HG03457 (cell line): ENCODE results near the gene FMN1.
"Not testable (repeated sequence)": the region's sequence is repeated elsewhere in the genome, so short reads cannot be mapped to it uniquely, and the experiment has no call there.

Experiments
- ATAC-seq: cut with Tn5 transposase; IDR thresholded peaks from one replicate; pipeline ENCODE4 v1.9.1; 2021; ENCODE audit warnings: moderate number of reproducible peaks; ENCODE audit not compliant: unreplicated experiment

Gene FMN1

DNA sequence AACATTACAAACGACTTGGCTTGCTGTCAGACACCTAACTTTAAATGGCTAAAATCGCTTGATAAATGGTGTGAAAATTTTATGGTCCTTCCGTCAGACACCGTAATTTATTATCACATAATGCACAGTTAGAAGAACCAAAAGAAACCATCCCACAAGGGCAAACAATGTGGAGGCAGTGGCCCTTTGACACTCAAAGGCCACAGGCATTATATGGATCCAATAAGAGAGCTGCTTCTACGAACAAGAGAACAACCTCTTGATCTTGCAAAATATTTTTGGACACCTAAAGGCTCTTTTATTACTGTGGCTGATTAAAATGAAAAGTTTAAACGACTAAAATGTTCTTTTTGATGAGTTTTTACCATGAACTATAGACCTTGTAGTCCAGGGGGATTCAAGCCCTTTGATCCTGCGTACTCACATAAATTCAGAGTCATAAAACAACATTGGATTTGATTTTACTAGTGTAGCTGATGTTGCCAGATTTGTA, 202.8 kb downstream of the FMN1 start:
- no peak for ATAC-seq

DNA sequence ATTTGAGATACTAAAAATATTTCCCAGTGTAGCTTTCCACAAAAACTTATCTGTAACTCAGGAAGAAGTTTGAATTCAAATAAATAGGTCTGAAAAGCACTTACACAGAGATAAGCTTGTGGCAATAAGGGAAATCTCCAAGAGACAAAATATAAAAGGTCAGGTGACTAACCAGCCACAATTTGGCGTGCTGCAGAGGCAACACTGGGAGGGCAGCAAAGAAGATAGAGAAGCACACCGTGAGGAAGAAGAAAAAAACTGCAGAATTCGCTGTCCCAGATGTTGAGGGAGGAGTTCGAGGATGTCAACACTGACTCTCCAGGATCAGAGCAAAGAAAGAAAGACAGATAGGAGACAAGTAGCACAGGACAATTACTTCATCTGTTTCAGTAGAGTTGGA, 204.4 kb downstream of the FMN1 start:
- no peak for ATAC-seq

DNA sequence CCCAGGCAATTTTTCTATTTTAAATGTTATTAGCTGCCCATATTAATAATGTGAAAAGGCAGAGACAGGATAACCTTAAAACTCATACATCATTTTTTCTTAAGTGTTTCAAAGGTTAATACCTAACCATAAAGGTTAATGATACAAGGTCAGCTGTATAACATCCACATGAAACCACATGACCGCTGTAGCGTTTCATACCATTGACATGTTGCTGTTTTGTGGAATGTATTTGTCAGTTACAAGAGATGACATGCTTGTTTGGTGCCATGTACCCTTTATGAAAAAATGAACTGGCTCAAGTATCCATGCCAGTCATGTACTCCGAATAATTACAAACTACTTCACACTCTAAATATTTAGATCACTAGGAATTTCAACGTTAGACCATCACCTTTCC, 207.4 kb downstream of the FMN1 start:
- ATAC-seq: no peak

DNA sequence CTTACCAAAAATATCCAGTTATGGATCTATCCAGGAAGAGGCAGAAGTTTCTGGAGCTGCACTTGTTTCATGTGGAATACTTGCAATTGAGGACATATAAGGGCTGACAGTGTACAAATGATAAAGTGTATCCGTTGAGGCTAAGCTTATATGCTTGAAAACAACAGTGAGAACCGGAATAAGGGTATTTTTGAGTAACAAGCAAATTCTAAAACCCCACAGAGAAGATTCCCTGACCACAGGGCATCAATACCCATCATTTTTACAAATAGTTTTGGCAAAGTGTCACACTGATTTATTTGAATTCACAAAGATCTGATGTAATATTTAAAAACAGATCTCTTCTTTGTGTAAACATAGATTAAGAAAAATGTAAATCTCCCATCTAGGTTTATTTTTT, 208.4 kb downstream of the FMN1 start:
- ATAC-seq: no peak

DNA sequence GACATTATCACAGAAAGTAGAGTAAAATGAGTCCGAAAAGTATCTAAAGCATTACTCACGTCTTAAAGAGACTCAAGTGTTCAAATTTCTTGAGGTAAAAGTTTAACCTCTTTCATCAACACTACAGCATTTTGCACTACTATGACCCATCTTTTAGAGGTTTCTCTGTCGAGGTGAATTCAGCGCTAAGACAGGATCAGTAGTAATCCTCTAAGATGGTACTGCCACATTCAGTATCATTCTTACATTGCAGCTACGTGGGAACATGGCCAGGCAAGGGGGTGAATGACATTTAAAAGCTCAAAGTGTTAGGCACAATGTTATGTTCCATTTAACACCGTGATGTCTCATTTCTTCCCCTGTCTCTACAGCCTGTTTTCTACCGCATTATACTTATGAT, 210.8 kb downstream of the FMN1 start:
- ATAC-seq: no peak

DNA sequence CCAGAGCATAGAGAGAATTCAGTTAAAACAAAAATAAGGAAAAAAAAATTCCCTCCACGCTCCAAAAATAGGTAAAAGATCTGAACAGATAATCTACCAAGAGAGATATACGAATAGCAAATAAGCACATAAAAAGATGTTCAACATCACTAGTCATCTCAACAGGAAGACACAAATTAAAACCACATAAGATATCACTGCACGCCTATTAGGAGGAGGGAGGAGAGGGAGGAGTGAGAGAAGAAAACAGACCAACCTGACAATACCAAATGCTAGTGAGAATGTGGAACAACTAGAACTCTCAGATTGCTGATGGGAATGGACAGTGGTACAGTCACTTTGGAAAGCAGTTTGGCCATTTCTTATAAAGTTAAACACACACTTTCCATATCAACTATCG, 212.5 kb downstream of the FMN1 start:
- ATAC-seq: no peak

DNA sequence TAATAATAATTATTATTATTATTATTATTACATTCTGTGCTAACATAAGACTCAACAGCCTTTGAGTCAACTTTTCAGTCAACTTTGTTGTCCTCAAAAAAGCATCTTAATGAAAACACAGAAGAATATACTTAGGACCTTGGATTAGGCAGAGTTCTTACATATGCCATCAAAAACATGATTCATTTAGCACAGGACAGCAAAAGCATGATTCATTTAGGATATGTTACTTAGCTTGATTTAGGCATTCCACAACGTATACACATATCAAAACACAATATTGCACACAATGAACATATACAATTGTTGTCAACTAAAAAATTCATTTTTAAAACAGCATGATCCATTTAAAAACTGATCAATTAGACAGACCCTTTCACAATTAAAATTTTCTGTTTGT, 213.0 kb downstream of the FMN1 start:
- ATAC-seq: no peak

DNA sequence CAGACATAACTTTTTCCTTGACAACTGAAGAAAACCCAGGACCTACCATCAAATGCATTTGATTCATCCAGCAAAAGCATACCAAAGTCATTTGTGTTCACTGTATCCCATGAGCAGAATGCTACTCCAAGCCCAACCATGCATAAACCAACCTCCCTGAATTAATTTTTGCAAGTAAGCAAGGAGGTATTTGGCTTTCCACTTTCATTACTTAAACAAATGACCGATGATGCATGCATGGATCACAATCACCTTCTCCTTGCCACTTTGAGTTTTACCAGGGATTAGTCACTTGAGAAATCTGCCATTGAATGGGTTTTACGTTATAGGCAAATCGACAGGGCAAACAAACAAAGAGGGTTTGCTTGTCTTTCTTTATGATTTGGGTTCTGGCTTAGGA, 214.8 kb downstream of the FMN1 start:
- ATAC-seq: no peak

DNA sequence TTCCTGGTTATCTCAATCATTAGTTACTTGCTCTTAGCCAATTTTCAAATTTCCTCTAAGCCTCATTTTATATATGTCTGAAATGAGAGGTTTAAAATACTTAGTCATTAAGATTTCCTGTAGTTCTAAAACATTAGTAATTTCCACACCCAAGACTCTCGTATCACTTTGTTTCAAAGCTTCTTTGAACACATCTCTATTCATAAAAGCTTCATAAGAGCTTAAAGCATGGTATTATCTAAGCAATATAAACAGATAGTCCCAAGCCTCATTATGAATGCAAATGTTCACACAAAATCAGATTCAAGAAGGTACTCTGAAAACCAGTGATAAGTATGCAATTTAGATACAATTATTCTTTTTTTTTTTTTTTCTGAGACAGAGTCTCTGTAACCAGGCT, 217.0 kb downstream of the FMN1 start:
- ATAC-seq: no peak

DNA sequence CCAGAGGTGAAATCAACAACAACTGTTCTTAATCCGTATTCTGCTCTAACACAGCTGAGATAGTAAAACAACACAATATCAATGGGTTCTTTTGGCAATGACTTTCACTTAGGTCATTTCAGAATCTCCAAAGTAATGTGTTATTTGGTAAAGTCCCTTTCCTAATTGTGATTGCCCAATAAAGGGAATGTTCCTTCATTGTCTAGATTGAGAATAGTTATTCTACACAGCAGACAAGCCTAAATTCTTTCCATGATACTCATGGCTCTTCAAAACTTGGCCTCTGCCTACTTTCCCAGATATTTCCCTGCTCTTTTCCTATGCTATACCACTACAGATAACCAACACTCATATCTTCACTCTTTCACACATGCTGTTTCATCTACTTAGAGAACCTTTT, 219.8 kb downstream of the FMN1 start:
- ATAC-seq: no peak

DNA sequence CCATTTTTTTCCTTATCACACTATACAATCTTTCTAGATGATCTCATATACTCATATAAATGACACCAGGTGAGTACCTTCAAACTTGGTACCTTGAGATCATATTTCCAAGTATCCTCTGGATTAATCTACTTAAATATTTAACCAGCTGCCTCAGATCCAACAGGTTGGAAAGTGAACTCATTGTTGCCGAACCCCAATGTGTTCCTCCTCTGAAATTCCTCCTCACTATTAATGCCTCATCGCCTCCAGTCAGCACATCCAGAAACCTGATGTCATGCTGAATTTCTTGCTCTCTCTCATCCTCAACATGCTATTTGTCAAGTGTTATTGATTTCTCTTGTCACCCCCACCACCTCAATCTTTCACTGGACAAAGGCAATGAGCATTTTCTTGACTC, 221.8 kb downstream of the FMN1 start:
- no peak for ATAC-seq

DNA sequence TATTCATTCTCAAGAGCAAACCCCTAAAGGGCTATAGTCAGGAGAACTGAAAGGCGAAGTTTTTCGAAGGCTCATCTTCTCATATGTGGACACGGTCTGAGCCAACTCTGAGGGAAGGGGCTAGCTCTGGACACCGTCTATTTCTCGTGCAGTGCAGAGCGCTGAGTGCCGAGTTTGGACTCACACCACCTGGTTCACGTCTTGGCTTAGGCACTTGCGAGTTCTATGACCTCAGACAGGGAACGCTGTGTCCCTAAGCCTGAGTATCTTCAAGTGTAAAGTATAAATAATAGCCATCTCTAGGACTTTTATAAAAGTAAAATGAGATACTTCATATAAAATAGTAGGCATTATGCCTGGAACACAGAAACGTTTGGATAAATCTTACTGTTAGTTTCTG, 223.7 kb downstream of the FMN1 start:
- ATAC-seq: no peak

DNA sequence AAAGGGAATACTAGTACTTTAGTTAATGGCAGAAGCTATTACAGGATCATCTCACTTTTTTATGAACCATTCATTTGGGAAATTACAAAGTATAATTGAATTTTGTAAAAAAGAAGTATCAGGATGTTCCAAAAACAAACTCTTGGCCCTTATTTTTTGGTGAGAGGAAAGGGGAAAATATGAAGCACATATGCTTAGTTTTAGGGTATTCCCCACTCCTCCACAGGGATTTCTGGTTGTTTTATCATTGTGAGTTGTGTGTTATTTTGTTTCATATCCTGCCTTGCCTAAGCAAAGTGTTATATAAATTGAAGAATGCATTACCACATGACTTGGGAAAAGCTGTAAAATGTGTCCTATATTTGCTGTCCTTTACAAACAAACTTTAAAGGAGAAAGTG, 227.0 kb downstream of the FMN1 start:
- ATAC-seq: no peak

DNA sequence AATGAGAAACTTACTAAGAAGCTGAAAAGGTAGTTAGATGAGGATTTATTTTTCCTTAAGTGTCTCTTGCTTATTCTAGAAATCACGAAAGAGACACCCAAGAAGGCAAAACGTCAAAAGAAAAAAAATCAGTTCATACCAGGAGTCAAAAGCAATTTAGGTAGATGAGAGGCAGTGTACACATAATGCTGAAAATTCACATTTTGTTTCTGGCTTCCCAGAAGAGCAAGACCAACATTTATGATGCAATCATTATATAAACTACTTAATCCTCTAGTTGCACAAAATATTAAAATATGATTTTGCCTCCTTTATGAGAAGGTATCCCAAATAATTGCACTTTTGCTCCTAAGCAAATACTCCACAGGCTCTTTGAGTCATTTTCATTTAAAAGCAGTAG, 228.0 kb downstream of the FMN1 start:
- no peak for ATAC-seq

DNA sequence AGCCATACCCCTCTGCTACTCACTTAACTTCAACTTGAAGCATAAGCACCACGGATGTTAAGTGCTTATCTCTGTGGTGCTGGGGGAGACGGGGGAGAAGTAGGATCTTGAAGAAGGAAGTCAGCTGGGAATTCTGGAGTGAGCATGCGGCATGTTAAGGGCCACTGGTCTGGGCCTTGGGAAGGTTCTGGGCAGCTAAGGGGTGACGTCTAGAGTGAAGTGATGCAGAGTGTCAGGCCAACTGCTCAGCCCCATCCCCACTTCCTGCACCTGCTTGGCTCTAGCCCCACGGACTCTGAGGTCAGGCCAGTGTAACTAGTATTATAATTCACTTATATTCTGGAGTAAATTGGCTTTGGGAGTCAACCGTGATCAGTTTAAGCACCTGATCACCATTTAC, 228.6 kb downstream of the FMN1 start:
- no peak for ATAC-seq

DNA sequence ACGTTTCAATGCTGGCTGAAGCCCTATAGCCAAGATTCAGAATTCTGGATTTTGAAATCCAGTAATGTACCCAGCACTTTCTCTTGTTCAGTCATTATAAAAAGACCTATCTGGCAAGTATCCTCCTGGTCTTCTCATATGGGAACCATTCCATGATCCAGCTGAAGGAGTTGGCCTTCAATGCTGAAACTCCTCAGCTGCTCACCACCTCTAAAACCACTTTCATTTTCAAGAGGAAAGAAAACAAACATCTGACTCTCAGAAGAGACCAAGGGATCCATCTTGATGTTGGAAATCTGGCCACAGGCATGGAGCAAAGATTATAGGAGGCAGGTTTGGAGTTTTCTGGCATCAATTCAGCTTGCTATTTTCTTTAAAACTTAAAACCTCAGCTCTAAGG, 235.4 kb downstream of the FMN1 start:
- ATAC-seq: no peak

DNA sequence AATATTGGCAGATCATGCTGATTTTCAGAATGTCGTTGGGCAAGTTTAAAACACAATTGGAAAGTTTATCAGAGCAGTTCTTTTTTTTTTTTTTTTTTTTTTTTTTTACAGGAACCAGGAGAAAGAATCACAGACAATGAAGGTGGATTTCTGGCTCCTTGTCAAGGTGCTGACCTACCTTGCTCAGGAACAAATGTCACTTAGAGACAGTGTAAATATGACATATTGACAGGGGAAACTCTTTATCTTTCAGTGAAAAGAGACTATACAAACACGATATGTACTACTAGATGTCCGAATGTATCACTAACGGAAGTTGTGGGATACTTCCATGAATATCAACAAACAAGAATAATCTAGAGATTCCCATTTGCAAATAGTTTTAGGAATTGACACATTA, 237.3 kb downstream of the FMN1 start:
- no peak for ATAC-seq

DNA sequence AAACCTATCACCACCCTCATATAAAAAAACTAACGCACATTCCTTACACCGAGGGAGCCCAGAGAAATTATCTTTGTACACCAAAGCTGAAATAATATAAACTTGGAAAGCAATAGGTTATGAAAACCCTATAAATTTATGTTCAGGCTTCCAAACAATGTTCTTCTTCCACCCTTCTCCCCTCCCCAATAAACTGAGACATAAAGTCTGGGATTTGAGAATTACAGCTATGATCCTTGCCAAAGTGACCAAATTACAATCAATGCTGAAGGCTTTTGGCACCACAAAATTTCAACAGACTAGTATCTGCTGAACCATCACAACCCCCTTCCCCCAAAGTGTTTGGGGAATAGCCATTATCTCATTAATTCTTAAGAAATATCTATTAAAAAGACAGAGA, 237.8 kb downstream of the FMN1 start:
- ATAC-seq: no peak

DNA sequence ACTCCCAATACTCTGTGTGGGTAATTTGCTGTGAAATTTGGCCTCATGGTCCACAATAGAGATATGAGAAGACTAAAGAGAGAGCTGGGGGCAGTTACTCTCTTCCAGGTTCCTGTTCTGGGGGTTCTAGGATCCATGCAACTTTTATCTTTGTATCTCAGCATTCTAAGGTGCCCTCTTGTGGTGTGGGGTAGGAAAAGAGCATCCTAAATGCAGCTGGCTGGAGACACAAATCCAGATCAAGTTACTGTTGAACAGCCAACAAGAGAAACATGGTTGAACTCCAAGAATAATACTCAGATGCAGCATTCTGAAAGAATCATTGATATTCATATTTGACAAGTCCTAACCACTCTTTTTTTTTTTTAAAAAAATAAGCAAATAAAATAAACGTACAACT, 238.5 kb downstream of the FMN1 start:
- ATAC-seq: no peak

DNA sequence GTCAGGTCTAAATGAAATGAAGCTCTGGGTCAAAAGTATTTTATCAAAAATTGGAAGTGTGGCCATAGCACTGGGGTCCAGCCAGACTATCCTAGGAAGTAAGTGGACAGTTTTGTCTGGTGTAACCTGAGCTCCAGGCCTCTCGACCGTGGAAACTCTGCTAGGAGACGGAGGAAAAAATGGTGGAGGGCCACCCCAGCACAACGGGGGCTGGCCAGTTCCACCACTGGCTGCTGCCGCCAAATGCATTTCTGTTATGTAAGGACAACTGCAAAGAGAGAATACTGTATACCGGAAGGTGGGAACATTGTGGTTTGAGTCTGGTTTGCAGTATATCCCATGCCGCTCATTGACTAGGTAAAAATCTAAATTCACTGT, 241.0 kb downstream of the FMN1 start:
- no peak for ATAC-seq

DNA sequence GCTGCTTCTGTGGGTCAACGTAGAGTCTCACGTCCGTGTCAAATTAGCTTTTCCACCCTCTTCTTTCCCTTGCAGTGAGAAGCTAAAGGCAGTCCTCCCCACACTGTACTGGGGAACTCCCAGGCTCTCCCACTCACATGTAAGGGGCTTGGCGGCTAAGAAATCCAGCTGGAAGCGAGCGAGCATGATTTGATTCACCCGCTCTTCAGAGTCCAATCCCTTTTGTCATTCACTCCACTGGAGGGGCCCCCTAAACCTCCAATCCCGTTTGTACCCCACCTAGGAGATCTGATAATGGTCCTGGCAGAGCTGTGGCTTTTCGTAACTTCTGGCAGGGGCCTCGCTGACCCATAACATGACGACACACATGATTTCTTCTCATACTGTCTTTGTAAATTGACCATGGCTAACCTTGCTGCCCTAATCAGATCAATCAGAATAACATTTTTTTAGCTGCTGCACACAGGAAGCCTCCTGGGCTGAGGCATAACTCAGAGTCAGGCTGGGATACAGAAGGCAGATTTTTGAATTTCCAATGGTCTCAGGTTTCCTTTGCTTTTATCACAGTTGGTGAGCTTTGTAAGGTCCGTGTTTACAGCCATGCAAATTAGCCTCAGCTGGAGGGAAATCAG, 241.5 kb downstream of the FMN1 start:
- no peak for ATAC-seq

DNA sequence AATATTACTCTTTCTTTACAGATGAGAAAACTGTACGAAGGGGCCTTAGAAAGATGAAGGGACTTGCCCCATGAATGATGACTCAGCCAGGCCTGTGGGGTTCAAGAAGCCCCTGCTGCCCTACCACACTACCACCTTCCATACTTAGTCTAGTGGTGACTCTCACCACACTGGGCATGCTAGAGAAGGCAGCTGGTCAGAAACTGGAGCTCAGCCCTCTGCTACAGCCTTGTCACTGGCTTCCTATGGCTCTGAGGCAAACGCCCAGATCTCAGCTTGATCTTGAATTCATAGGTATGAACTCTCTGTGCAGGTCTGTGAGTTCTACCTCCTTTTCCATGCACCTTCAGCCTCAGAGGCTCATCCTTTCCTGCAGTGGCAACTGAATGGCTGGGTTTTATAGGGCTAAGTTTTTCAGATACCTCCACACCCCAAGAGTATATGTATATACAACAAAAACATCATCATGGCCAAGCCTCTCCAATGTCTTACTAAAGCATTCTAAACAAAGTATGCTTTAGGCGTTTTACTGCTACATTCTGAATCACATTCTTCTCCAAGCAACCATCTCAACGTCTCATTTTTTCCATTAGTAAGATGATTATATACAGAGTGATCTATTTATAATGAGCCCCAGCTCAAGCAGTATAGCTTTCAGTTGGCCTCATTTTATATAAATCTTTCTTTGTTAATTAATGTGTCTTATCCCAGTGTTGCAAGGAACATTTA, 242.6 kb downstream of the FMN1 start:
- ATAC-seq: no peak

DNA sequence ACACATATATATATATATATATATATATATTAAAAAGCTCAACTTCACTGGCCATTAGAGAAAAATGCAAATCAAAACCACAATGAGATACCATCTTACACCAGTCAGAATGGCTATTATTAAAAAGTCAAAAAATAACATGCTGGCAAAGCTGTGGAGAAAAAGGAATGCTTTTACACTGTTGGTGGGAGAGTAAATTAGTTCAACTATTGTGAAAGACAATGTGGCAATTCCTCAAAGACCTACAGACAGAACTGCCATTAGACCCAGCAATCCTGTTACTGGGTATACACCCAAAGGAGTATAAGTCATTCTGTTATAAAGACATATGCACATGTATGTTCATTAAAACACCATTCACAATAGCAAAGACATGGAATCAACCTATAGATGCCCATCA, 244.5 kb downstream of the FMN1 start:
- not testable (repeated sequence) for ATAC-seq
